CD4-positive, alpha-beta T cell treated with Interleukin-21 for 1 hour (primary cell): ENCODE results near the gene SLC6A11.

Experiments
- DNase-seq: peaks from one replicate; pipeline ENCODE4 v3.0.0-alpha.2; 2020

SLC6A11 gene

DNA sequence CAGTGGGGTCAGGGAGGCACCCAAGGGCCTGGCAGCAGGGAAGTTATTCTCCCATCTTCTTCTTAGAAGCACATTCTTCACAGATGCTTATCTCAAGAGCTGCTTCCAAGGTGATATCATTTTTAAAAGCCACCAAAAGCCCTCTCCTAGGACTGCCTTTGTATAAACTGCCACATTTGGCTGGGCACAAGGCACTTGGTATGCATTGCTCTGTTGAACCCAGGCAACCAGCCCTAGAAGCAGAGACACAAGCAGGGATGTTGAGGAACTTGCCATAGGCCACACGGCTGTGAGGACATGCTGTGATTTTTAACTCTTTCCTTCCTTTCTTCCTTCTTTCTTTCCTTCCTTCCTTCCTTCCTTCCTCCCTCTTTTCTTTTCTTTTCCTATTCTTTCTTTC lies 169.2 kb downstream of the SLC6A11 start:
- DNase-seq = no peak

DNA sequence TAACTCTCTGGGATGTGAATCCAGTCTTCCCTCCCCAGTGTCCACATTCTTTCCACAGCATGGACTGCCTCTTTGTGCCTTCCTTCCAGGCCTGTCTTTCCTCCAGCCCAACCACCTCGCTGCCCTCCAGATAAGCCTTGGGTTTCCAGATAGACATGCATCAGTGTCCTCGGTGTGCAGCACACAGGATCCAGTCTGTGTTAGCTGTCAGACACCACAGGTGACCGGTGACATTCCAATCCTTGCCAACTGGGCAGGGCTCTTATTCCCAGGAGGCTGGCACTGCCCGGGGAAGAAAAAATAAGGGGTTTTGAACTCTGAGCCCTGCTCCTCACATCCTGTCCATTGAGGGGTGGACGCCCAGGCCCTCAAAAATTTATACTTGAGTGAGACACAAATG lies 170.6 kb downstream of the SLC6A11 start:
- no peak for DNase-seq

DNA sequence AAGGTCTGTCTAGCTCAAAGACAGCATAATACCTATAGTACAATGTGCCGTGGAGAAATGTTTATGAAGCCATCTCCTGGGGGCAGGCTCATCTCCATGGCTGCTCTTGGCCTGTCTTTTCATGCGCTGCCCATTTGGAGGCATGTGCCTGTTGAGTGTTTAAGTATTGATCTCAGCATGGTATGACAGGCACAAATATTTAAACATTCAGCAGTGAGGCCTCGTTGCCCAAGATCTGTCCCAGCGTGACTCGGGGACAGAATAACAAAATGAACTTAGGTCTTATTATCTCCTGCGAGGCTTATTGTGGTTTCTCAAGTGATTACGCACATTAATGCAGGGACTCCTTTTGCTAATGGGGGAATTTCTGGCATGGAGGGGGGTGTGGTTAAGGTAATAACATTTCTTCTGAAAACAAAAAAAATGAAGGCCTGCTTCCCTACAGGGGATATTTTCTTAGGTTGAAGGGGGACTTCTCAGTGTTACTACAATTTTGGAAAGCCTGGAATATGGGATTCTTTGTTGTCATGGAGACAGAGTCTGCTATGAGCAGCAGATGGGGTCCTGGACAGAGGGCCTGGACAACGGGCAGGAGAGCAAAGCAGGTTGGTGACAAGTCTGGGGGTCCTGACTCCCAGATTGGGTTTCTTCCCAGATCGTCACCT lies 172.1 kb downstream of the SLC6A11 start:
- DNase-seq = no peak

DNA sequence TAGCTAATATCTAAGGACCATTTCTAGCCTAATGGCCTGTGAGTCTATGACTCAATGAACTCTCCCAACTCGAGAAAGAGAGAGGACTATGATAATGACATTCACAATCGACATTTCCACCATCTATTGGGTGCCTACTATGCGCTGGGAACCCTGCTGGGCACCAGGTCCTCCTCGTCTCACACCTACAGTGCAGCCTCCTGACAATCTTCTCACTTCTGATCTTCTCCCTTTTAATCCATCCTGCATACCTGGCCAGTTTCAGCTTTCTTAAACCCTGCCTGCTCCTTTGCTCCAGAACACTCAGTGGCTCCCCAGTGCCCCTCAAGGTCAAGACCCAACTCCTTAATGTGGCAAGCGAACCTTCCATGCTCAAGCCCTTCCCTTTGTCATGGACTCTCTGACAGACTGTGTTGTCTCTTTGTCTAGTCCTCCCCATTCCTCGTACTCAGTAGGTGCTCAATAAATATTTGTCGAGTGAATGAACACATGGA lies 173.0 kb downstream of the SLC6A11 start:
- DNase-seq = no peak
